Measurements from ENCODE around the gene GSTA4. TPM values are rescaled to one million over a fixed set of nuclear protein-coding genes. Genes with fewer than 3 reads are reported as not detected.
A peak's percentile ranks its signal among the peaks of the same experiment; 100 is the strongest.

Gene GSTA4
- polyA plus RNA-seq, 4 donors: 11.3 to 81.0 (median 22.5) TPM

DNA sequence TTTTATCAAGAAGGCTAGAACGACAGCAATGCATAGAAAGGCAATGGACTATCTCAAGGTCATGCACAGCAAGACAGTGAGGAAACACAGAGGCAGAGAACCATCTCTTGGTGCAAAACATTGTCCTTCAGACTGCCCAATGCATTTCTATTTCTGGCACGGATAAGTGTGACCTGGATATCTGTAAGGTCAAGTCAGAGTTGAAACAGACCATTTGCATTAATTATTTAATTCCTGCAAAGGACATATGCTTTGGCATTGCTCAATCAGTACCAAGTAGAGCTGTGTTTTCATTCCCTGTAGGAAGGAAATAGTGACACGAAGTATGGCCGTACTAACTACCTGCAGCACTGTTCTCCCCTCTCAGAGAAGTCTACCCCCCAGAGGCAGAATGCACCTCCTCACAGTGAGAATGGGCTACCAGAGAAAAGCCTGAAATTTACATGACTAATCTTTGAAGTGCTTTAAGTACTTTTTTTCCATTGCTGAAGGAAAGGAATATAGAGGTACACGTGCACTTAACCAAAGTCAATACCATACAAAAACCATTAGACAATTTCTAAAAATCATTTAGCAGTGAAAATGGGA is 32.1 kb upstream of the GSTA4 start:
- no peaks in the 10 kb centered on the region for H3K27me3 ChIP-seq (ENCODE audit: control insufficient read depth in 3 of 3, insufficient read depth in 3 of 3, low read length in 3 of 3)
- DNase-seq: no peak
- no peak for FAIRE-seq
- H3K9me3 ChIP-seq (ENCODE audit: control insufficient read depth in 2 of 2, insufficient read depth in 1 of 2, low read depth in 1 of 2, low read length in 1 of 2): no peaks in the 10 kb centered on the region
- H3K4me1 ChIP-seq (ENCODE audit: control insufficient read depth in 3 of 3, insufficient read depth in 2 of 3, low read depth in 1 of 3, low read length in 2 of 3): peaks cover 0 to 13% (median 0%) of the 10 kb centered on the region in 3 donors
- no peak overlapping the region for H3K4me3 ChIP-seq (ENCODE audit: low read depth in 1 of 3, low read length in 3 of 3)
- peaks cover 9 to 39% (median 27%) of the 10 kb centered on the region in 3 donors for H3K36me3 ChIP-seq (ENCODE audit: control insufficient read depth in 3 of 3, insufficient read depth in 2 of 3, low read depth in 1 of 3, low read length in 3 of 3)
- no peak overlapping the region for H3K27ac ChIP-seq (ENCODE audit: low read depth in 1 of 3, low read length in 2 of 3)
- 86 to 91% (median 90%) methylated on average over 5 of the region's 5 CpGs for WGBS, 3 donors

DNA sequence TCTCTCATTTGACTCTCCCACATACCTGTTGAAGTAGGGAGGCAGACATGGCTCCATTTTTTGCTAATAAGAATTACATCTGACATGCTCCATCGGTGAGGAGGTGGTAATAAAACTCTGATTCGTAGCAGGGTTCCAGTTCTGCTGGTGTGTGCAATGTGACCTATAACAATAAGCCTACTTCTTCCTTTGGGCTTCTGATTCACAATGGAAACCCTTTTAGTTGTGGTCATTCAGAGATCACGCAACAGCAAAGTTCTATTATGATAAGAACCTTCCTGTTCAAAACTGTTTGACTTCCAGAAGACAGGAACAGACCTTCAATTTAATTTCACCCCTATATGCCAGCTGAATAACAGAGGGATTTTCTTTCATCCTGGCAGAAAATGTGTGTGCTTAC is 31.4 kb upstream of the GSTA4 start:
- Histone ChIP-seq H3K9me3 (ENCODE audit: control insufficient read depth in 2 of 2, insufficient read depth in 1 of 2, low read depth in 1 of 2, low read length in 1 of 2) (no peaks in the 10 kb centered on the region), H3K4me3 (ENCODE audit: low read depth in 1 of 3, low read length in 3 of 3) (no peak overlapping the region), H3K4me1 (ENCODE audit: control insufficient read depth in 3 of 3, insufficient read depth in 2 of 3, low read depth in 1 of 3, low read length in 2 of 3) (peaks cover 0 to 13% (median 0%) of the 10 kb centered on the region in 3 donors), H3K27me3 (ENCODE audit: control insufficient read depth in 3 of 3, insufficient read depth in 3 of 3, low read length in 3 of 3) (no peaks in the 10 kb centered on the region), H3K36me3 (ENCODE audit: control insufficient read depth in 3 of 3, insufficient read depth in 2 of 3, low read depth in 1 of 3, low read length in 3 of 3) (peaks cover 8 to 34% (median 23%) of the 10 kb centered on the region in 3 donors), H3K27ac (ENCODE audit: low read depth in 1 of 3, low read length in 2 of 3) (no peak overlapping the region)
- DNase-seq (no peak), FAIRE-seq (no peak)
- 82 to 88% (median 88%) methylated on average over 3 of the region's 3 CpGs for WGBS, 3 donors

DNA sequence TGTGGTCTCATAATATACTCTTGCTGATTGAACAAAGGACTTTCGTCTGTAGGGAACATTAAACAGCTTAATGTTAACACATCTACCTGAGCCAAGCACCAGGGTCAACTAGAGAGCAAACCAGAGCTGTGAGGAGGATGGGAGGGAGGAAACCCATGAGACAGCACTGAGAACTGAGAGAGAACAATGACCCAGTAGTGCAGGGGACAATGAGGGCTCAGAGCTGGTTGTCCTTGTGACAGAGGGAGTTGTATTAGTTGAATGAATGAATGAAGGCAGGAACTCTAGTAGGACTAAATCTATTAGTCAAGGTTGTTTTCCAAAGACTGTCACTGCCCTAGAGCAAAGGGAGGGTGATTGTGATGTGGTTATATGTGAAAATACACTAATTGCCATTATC is 28.2 kb upstream of the GSTA4 start:
- DNase-seq (no peak), FAIRE-seq (no peak)
- Histone ChIP-seq H3K9me3 (ENCODE audit: control insufficient read depth in 2 of 2, insufficient read depth in 1 of 2, low read depth in 1 of 2, low read length in 1 of 2) (no peaks in the 10 kb centered on the region), H3K4me1 (ENCODE audit: control insufficient read depth in 3 of 3, insufficient read depth in 2 of 3, low read depth in 1 of 3, low read length in 2 of 3) (peaks cover 0 to 27% (median 0%) of the 10 kb centered on the region in 3 donors), H3K27ac (ENCODE audit: low read depth in 1 of 3, low read length in 2 of 3) (no peak overlapping the region), H3K27me3 (ENCODE audit: control insufficient read depth in 3 of 3, insufficient read depth in 3 of 3, low read length in 3 of 3) (no peaks in the 10 kb centered on the region), H3K4me3 (ENCODE audit: low read depth in 1 of 3, low read length in 3 of 3) (no peak overlapping the region), H3K36me3 (ENCODE audit: control insufficient read depth in 3 of 3, insufficient read depth in 2 of 3, low read depth in 1 of 3, low read length in 3 of 3) (peaks cover 7 to 31% (median 18%) of the 10 kb centered on the region in 3 donors)
- 76 to 91% (median 87%) methylated on average over 1 of the region's 1 CpG for WGBS, 3 donors

DNA sequence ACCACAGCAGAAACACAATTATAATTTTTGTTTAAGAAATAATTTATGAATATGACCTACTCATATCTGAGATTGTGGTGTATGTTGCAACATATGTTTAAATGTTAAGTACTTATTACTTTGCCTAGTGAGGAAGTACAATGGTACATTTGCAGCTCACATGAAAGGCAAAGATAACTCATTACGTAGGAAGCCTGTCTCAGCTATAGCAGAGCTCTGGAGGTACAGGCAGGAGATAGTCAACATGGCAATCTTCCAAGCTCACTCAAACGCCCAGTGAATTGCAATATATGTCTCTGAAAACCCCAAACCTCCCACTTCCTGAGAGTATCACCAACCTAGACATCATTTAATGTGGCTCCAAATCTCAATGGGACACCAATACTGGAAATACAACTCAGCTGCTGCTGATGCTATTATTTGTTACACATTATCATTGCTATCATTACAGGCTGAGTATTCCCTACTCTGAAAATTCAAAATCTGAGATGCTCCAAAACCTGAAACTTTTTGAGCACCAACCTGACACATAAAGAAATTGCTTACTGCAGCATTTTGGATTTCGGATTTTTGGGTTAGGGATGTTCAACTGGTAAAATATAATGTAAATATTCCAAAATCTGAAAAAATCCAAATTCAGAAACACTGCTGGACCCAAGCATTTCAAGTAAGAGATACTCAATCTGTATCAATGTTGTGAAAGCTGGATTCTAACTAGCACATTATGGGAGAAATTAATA is 25.1 kb upstream of the GSTA4 start:
- H3K36me3 ChIP-seq (ENCODE audit: control insufficient read depth in 3 of 3, insufficient read depth in 2 of 3, low read depth in 1 of 3, low read length in 3 of 3): peaks cover 16 to 27% (median 19%) of the 10 kb centered on the region in 3 donors
- peak overlapping the region in 1 of 3 donors; percentile 65 for H3K27ac ChIP-seq (ENCODE audit: low read depth in 1 of 3, low read length in 2 of 3)
- H3K27me3 ChIP-seq (ENCODE audit: control insufficient read depth in 3 of 3, insufficient read depth in 3 of 3, low read length in 3 of 3): no peaks in the 10 kb centered on the region
- FAIRE-seq: no peak
- H3K4me1 ChIP-seq (ENCODE audit: control insufficient read depth in 3 of 3, insufficient read depth in 2 of 3, low read depth in 1 of 3, low read length in 2 of 3): peaks cover 0 to 30% (median 0%) of the 10 kb centered on the region in 3 donors
- no peaks in the 10 kb centered on the region for H3K9me3 ChIP-seq (ENCODE audit: control insufficient read depth in 2 of 2, insufficient read depth in 1 of 2, low read depth in 1 of 2, low read length in 1 of 2)
- DNase-seq: peak; percentile 55 to 76
- 43 to 62% (median 54%) methylated on average over 3 of the region's 3 CpGs for WGBS, 3 donors
- H3K4me3 ChIP-seq (ENCODE audit: low read depth in 1 of 3, low read length in 3 of 3): no peak overlapping the region

DNA sequence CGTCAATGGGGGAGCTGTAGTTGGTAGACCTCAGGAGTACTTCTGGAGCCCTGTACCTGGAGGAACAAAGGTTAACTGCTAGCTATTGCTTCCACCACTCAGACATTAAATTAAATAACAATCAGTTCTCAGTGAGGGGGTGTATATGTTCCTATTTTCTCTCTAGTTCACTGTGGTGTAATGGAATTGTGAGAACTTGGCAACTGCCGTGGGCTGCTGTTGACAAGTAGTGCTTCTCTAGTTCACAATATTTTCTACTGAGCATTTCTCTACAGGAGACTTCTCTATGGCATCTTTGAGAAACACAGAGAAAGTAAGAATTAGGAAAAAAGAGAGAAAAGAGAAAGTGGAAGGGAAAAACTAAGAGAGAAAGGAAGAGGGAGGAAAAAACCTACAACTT is 23.4 kb upstream of the GSTA4 start:
- H3K36me3 ChIP-seq (ENCODE audit: control insufficient read depth in 3 of 3, insufficient read depth in 2 of 3, low read depth in 1 of 3, low read length in 3 of 3): peaks cover 13 to 24% (median 20%) of the 10 kb centered on the region in 3 donors
- no peaks in the 10 kb centered on the region for H3K27me3 ChIP-seq (ENCODE audit: control insufficient read depth in 3 of 3, insufficient read depth in 3 of 3, low read length in 3 of 3)
- DNase-seq (no peak), FAIRE-seq (no peak)
- no peak overlapping the region for H3K4me3 ChIP-seq (ENCODE audit: low read depth in 1 of 3, low read length in 3 of 3)
- 95 to 100% (median 96%) methylated on average over 2 of the region's 2 CpGs for WGBS, 3 donors
- no peaks in the 10 kb centered on the region for H3K9me3 ChIP-seq (ENCODE audit: control insufficient read depth in 2 of 2, insufficient read depth in 1 of 2, low read depth in 1 of 2, low read length in 1 of 2)
- peaks cover 0 to 45% (median under 1%) of the 10 kb centered on the region in 3 donors for H3K4me1 ChIP-seq (ENCODE audit: control insufficient read depth in 3 of 3, insufficient read depth in 2 of 3, low read depth in 1 of 3, low read length in 2 of 3)
- no peak overlapping the region for H3K27ac ChIP-seq (ENCODE audit: low read depth in 1 of 3, low read length in 2 of 3)

DNA sequence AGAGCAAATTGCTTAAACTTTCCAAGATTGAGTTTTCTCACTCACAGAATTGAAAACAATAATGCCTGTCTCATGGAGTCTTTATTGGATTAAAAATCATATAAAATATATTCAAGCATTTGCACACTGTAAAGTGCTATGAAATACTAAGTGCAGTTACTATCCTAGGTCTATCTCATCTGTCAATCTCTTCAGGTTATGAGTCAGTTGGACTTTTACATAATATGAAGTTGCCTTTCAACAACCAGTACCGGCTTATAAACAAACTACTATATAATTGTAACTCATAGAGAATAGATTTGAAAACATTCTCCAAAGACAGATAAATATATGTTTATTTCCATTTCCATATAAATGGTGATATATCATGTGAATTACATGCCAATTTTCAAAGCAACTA is 20.4 kb upstream of the GSTA4 start:
- 70 to 94% (median 89%) methylated on average over 1 of the region's 1 CpG for WGBS, 3 donors
- Histone ChIP-seq H3K4me1 (ENCODE audit: control insufficient read depth in 3 of 3, insufficient read depth in 2 of 3, low read depth in 1 of 3, low read length in 2 of 3) (peaks cover 0 to 67% (median 3%) of the 10 kb centered on the region in 3 donors), H3K27me3 (ENCODE audit: control insufficient read depth in 3 of 3, insufficient read depth in 3 of 3, low read length in 3 of 3) (no peaks in the 10 kb centered on the region), H3K36me3 (ENCODE audit: control insufficient read depth in 3 of 3, insufficient read depth in 2 of 3, low read depth in 1 of 3, low read length in 3 of 3) (peaks cover 20 to 39% (median 34%) of the 10 kb centered on the region in 3 donors), H3K9me3 (ENCODE audit: control insufficient read depth in 2 of 2, insufficient read depth in 1 of 2, low read depth in 1 of 2, low read length in 1 of 2) (no peaks in the 10 kb centered on the region), H3K4me3 (ENCODE audit: low read depth in 1 of 3, low read length in 3 of 3) (no peak overlapping the region), H3K27ac (ENCODE audit: low read depth in 1 of 3, low read length in 2 of 3) (peak overlapping the region in 1 of 3 donors; percentile 55)
- FAIRE-seq: no peak
- no peak for DNase-seq

DNA sequence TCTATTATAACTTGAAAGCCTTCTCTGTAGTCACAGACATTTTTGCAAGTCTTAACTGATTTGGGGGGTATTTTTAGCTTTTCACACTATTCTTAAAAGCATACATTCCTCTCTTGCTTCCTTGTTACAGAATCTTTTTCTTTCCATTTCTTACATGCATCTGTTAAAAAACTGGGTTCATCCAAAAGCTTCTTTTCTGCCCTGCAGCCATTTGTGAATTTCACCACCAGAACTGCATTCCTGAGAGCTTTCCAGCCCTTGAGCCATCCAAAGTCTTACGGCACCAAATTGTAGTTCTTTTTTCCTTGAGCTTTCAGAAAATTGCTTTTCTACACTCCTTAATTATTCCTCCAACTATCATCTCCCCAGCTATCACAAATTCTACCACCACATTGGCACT is 19.7 kb upstream of the GSTA4 start:
- Histone ChIP-seq H3K4me1 (ENCODE audit: control insufficient read depth in 3 of 3, insufficient read depth in 2 of 3, low read depth in 1 of 3, low read length in 2 of 3) (peaks cover 0 to 70% (median 3%) of the 10 kb centered on the region in 3 donors), H3K27me3 (ENCODE audit: control insufficient read depth in 3 of 3, insufficient read depth in 3 of 3, low read length in 3 of 3) (no peaks in the 10 kb centered on the region), H3K4me3 (ENCODE audit: low read depth in 1 of 3, low read length in 3 of 3) (no peak overlapping the region), H3K27ac (ENCODE audit: low read depth in 1 of 3, low read length in 2 of 3) (peak overlapping the region in 1 of 3 donors; percentile 55), H3K9me3 (ENCODE audit: control insufficient read depth in 2 of 2, insufficient read depth in 1 of 2, low read depth in 1 of 2, low read length in 1 of 2) (no peaks in the 10 kb centered on the region), H3K36me3 (ENCODE audit: control insufficient read depth in 3 of 3, insufficient read depth in 2 of 3, low read depth in 1 of 3, low read length in 3 of 3) (peaks cover 20 to 46% (median 41%) of the 10 kb centered on the region in 3 donors)
- 80 to 96% (median 92%) methylated on average over 1 of the region's 1 CpG for WGBS, 3 donors
- FAIRE-seq (no peak), DNase-seq (no peak)

DNA sequence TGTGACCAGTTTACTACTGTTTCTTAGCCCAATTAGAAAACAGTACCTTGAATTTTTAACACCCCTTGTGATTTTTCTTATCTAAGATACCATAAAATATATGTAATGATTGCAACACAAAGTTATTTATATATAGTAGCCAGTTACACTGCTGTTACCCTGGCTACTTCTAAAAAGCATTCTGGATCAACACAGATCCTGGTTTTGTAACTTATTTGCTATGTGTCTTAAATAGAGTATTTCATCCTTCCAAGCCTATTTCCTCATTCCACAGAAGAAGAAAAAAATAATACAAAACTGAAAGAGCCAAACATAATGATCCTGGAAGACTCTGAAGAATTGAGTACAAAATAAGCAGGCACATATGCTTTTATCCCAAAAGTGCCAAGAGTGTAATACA is 19.0 kb upstream of the GSTA4 start:
- FAIRE-seq: no peak
- Histone ChIP-seq H3K27me3 (ENCODE audit: control insufficient read depth in 3 of 3, insufficient read depth in 3 of 3, low read length in 3 of 3) (no peaks in the 10 kb centered on the region), H3K27ac (ENCODE audit: low read depth in 1 of 3, low read length in 2 of 3) (peak overlapping the region in 1 of 3 donors; percentile 79), H3K4me3 (ENCODE audit: low read depth in 1 of 3, low read length in 3 of 3) (no peak overlapping the region), H3K36me3 (ENCODE audit: control insufficient read depth in 3 of 3, insufficient read depth in 2 of 3, low read depth in 1 of 3, low read length in 3 of 3) (peaks cover 17 to 49% (median 43%) of the 10 kb centered on the region in 3 donors), H3K4me1 (ENCODE audit: control insufficient read depth in 3 of 3, insufficient read depth in 2 of 3, low read depth in 1 of 3, low read length in 2 of 3) (peaks cover 0 to 69% (median 3%) of the 10 kb centered on the region in 3 donors), H3K9me3 (ENCODE audit: control insufficient read depth in 2 of 2, insufficient read depth in 1 of 2, low read depth in 1 of 2, low read length in 1 of 2) (no peaks in the 10 kb centered on the region)
- DNase-seq: peak in 1 of 2 donors; percentile 56
